HFFc6 (cell line): ENCODE data around the gene NTM. TPM values are rescaled to one million over a fixed set of nuclear protein-coding genes. Genes with fewer than 3 reads are reported as not detected.
"Not testable (repeated sequence)": the region's sequence is repeated elsewhere in the genome, so short reads cannot be mapped to it uniquely, and the experiment has no call there.

Experiments used
- DNase-seq: peaks from one replicate; pipeline ENCODE4 v3.0.0-alpha.2; 2018
- H3K27ac Mint-ChIP-seq: 2 replicates; pipeline ENCODE4 v1.8.0; 2020; ENCODE audit warnings: mild to moderate bottlenecking, mixed read lengths
- H3K27me3 Mint-ChIP-seq: 2 replicates; pipeline ENCODE4 v1.8.0; 2021; ENCODE audit warnings: mild to moderate bottlenecking, moderate library complexity, mixed read lengths; ENCODE audit not compliant: insufficient read depth
- H3K36me3 Mint-ChIP-seq: 2 replicates; pipeline ENCODE4 v1.8.0; 2021; ENCODE audit warnings: low read depth, mixed read lengths
- H3K4me1 Mint-ChIP-seq: 2 replicates; pipeline ENCODE4 v1.8.0; 2020; ENCODE audit warnings: low read depth, mixed read lengths
- H3K4me3 Mint-ChIP-seq: 2 replicates; pipeline ENCODE4 v1.8.0; 2020; ENCODE audit warnings: mild to moderate bottlenecking, moderate library complexity, mixed read lengths
- H3K9me3 Mint-ChIP-seq: 2 replicates; pipeline ENCODE4 v1.8.0; 2020; ENCODE audit warnings: mild to moderate bottlenecking, mixed read lengths
- total RNA-seq, 6 experiments: library from RNA; stranded (reverse); fragmentation: NEBNext Ultra II Directional; extraction: Animal tissue kit (Norgen Biotek cat#: 25700); gene quantifications; 2 replicates in 1 of 6; 3 replicates in 5 of 6; pipeline ENCODE4 v1.2.3, GENCODE V29; 2021
- TF ChIP-seq, protein P1 (sequence below): fragments of 200-600 bp; sonication (generic); IDR thresholded peaks from 2 replicates; pipeline ENCODE4 v1.5.0; 2021; ENCODE audit warnings: antibody characterized with exemption, mild to moderate bottlenecking

Gene NTM
- total RNA-seq, 6 experiments from 2014 or later, result 18.3 to 23.6 (median 21.7) TPM

DNA sequence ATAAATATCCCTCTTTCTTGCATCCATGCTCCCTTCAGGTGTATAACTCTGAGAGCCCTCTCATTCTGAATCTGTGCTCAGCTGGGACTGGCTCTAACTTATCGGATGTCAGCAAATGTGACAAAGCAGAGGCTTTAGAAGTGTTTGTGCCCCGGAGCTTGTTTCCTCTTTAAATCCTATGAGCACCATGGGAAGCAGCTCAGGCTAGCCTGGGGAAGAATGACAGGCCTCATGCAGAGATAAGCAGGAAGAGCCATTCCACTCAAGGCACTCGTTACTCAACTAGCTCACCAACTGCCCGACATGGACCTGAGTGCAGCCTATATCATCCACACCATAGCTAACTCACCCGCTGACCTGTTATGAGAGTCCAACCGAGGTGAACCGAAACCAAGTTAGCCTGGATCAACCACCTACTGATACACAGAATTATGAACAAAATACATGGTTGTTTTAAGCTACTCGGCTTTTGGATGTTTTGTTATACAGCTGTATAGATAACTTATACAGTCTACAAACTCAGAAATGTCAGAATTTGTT lies 990.7 kb downstream of the NTM start:
- H3K27me3 Mint-ChIP-seq, result peaks cover 9% of the 10 kb centered on the region

DNA sequence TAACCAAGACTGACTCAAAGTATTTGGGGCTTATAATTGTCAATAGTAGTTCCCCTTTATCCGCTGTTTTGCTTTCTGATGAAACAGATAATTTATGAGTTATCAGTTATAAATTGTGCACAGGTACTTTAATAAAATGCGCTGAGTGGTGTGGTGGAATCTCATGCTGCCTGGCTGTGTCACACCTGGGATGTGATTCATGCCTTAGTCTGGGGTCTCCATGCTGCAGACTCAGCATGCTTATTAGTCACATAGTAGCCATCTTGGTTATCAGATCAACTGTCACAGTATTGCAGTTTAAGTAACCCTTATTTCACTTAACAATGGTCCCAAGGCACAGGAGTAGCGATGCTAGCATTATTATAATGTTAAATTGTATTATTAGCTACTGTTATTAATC lies 995.2 kb downstream of the NTM start:
- H3K27me3 Mint-ChIP-seq, result peaks cover 11% of the 10 kb centered on the region
- no peak overlapping the region for H3K27ac Mint-ChIP-seq
- TF ChIP-seq, protein P1, sequence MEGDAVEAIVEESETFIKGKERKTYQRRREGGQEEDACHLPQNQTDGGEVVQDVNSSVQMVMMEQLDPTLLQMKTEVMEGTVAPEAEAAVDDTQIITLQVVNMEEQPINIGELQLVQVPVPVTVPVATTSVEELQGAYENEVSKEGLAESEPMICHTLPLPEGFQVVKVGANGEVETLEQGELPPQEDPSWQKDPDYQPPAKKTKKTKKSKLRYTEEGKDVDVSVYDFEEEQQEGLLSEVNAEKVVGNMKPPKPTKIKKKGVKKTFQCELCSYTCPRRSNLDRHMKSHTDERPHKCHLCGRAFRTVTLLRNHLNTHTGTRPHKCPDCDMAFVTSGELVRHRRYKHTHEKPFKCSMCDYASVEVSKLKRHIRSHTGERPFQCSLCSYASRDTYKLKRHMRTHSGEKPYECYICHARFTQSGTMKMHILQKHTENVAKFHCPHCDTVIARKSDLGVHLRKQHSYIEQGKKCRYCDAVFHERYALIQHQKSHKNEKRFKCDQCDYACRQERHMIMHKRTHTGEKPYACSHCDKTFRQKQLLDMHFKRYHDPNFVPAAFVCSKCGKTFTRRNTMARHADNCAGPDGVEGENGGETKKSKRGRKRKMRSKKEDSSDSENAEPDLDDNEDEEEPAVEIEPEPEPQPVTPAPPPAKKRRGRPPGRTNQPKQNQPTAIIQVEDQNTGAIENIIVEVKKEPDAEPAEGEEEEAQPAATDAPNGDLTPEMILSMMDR, result no peak
- H3K4me3 Mint-ChIP-seq, result no peak overlapping the region
- H3K9me3 Mint-ChIP-seq, result no peaks in the 10 kb centered on the region
- H3K4me1 Mint-ChIP-seq, result no peaks in the 10 kb centered on the region
- DNase-seq, result no peak
- H3K36me3 Mint-ChIP-seq, result no peaks in the 10 kb centered on the region

More for the DNA sequence above, 990.7 kb downstream of the NTM start:
- H3K9me3 Mint-ChIP-seq, result no peaks in the 10 kb centered on the region
- H3K27ac Mint-ChIP-seq, result no peak overlapping the region
- no peaks in the 10 kb centered on the region for H3K4me1 Mint-ChIP-seq
- H3K36me3 Mint-ChIP-seq, result no peaks in the 10 kb centered on the region
- H3K4me3 Mint-ChIP-seq, result no peak overlapping the region
- TF ChIP-seq, protein P1, result no peak
- DNase-seq, result no peak

DNA sequence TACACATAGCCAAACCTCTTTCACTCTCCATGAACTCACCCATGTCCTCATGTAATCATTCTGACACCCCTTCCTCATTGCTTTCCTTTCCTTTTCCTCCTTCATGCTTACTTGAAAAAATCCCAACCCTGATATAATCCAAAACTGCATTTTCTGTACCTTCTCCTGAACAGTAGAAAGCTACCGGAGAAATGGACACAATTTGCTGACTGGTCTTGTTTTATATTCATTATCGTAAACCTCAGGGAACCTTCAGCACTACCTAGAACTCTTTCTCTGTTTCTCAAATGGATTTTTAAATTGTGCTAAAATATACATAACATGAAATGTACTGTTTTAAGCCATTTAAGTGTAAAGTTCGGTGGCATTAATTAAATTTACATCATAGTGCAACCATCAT lies 996.9 kb downstream of the NTM start:
- no peak for DNase-seq
- Mint-ChIP-seq H3K27ac (no peak overlapping the region), H3K36me3 (no peaks in the 10 kb centered on the region), H3K4me3 (no peak overlapping the region), H3K9me3 (no peaks in the 10 kb centered on the region), H3K4me1 (no peaks in the 10 kb centered on the region), H3K27me3 (peaks cover 8% of the 10 kb centered on the region)
- TF ChIP-seq, protein P1, result no peak

DNA sequence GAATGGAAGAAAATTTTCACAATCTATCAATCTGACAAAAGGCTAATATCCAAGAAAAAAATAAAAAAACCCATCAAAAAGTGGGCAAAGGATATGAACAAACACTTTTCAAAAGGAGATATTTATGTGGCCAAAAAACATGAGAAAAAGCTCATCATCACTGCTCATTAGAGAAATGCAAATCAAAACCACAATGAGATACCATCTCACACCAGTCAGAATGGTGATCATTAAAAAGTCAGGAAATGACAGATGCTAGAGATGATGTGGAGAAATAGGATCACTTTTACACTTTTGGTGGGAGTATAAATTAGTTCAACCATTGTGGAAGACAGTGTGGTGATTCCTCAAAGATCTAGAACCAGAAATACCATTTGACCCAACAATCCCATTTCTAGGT lies 999.7 kb downstream of the NTM start:
- H3K36me3 Mint-ChIP-seq, H3K27me3 Mint-ChIP-seq, H3K4me1 Mint-ChIP-seq, DNase-seq, H3K4me3 Mint-ChIP-seq, H3K27ac Mint-ChIP-seq, H3K9me3 Mint-ChIP-seq: not testable (repeated sequence)

DNA sequence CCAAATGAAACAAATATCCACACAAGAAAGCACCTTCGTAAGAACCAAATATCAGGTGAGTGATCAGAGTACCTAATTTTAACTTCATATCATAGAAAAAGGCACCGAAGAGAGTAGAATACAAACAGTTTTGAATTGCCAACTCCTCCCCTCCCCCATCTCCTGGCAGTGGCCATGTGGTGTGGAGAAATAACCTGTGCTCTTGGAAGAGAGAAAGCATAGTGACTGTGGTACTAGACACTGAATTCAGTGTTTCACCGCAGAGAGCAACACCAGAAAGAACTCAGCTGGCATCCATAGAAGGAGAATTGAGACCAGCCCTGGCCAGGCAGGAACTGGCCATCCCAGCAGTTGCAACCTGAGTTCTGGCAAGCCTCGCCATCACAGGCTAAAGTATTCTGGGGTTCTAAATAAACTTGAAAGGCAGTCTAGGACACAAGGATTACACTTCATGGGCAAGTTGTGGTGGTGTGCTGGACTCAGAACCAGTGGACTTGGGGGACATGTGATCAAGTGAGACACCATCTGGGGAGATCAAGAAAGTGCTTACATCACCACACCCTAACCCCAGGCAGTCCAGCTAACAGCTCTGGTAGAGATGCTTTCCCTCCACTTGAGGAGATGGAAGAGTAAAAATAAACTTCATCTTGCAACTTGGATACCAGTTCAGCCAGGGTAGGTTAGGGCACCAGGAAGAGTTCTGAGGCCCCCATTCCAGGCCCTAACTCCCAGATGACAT lies 1003.2 kb downstream of the NTM start:
- TF ChIP-seq, protein P1, result no peak
- Mint-ChIP-seq H3K4me1 (no peaks in the 10 kb centered on the region), H3K9me3 (no peaks in the 10 kb centered on the region), H3K27me3 (peaks cover 18% of the 10 kb centered on the region), H3K36me3 (no peaks in the 10 kb centered on the region), H3K27ac (no peak overlapping the region), H3K4me3 (no peak overlapping the region)
- no peak for DNase-seq

DNA sequence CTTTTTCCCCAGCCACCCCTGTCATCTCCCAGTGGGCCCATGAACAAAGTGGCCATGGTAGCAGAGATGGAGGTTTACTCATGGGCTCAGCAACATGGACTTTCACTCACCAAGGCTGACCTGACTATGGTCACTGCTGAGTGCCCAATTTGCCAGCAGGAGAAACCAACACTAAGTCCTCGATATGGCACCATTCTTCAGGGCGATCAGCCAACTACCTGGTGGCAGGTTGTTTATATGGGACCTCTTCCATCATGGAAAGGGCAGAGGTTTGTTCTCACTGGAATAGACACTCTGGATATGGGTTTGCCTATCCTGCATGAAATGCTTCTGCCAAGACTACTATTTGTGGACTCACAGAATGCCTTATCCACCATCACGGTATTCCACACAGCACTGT lies 1009.1 kb downstream of the NTM start:
- Mint-ChIP-seq H3K9me3 (peaks cover 5% of the 10 kb centered on the region), H3K4me3 (no peak overlapping the region), H3K36me3 (no peaks in the 10 kb centered on the region), H3K4me1 (no peaks in the 10 kb centered on the region), H3K27ac (no peak overlapping the region), H3K27me3 (peaks cover 19% of the 10 kb centered on the region)
- DNase-seq, result no peak
- TF ChIP-seq, protein P1, result no peak
